ENCODE data around the gene GPR152. TPM values are rescaled to one million over a fixed set of nuclear protein-coding genes. Genes with fewer than 3 reads are reported as not detected.

Gene GPR152
- total RNA-seq, 2 donors from 2014 or later = not detected

- Histone ChIP-seq H3K4me1 (replicated peaks) (no peaks in the 10 kb centered on the region), H3K9me3 (no peaks in the 10 kb centered on the region), H3K4me3 (no peak overlapping the region), H3K36me3 (no peaks in the 10 kb centered on the region), H3K27me3 (replicated peaks; ENCODE audit: insufficient read depth) (no peaks in the 10 kb centered on the region), H3K27ac (no peak overlapping the region)
- DNase-seq (ENCODE audit: low spot score) = no peak
- WGBS = 90% methylated on average over 13 of the region's 16 CpGs
- intact Hi-C loops (cut with DNase I) = no loop called here
- no peak for TF ChIP-seq POLR2A (IDR thresholded peaks at IDR 0.05)
- TF ChIP-seq POLR2AphosphoS5 (IDR thresholded peaks at IDR 0.05) = no peak
- no peak for TF ChIP-seq CTCF (IDR thresholded peaks at IDR 0.05)
These were observed 42.9 kb upstream of the GPR152 start for GRCh38 chr11:67495234-67496005.

DNA sequence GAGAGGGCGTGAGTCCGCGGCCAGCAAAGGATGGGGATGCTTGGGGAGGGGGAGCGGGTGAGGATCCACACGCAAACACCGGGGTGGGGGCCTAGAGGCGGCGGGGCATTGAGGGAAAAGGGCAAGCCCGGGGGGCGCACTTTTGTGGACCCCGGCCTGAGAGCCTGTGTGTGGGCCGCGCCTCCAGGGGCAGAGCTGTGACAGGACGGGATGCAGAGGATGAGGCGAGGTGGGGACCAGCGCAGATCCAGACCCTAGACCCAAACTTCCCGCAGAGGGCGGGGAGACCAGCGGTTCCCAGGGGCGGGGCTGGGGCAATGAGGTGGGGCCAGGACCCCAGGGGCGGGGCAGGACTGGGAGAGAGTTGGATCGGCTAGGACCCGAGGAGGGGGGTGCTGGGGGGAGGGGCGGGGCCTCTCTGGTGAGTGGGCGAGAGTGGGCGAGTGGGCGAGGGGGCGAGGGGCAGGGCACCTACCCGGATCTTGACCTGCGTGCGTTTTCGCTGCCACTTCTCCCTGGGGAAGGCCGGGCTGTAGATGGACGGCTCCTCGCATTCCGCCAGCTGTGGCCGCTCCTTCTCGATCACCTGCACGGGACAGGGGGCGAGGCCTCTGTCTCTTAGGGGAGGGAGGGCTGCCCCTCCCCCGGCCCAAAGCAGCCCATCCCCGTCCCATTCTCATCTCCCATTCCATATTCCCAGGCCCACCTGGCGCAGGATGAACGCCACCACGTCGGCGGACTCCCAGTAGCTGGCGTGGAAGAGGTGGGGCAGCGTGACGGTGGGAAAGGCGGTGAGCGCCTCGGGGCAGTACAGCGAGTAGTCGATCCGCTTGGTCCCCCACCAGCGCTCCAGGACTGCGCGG lies 42.1 kb upstream of the GPR152 start:
- WGBS = 91% methylated on average over 59 of the region's 59 CpGs
- no peak for DNase-seq (ENCODE audit: low spot score)
- Histone ChIP-seq H3K9me3 (no peaks in the 10 kb centered on the region), H3K4me3 (no peak overlapping the region), H3K27me3 (replicated peaks; ENCODE audit: insufficient read depth) (no peaks in the 10 kb centered on the region), H3K4me1 (replicated peaks) (no peaks in the 10 kb centered on the region), H3K36me3 (no peaks in the 10 kb centered on the region), H3K27ac (no peak overlapping the region)
- intact Hi-C loops (cut with DNase I) = no loop called here
- no peak for TF ChIP-seq POLR2AphosphoS5 (IDR thresholded peaks at IDR 0.05)

DNA sequence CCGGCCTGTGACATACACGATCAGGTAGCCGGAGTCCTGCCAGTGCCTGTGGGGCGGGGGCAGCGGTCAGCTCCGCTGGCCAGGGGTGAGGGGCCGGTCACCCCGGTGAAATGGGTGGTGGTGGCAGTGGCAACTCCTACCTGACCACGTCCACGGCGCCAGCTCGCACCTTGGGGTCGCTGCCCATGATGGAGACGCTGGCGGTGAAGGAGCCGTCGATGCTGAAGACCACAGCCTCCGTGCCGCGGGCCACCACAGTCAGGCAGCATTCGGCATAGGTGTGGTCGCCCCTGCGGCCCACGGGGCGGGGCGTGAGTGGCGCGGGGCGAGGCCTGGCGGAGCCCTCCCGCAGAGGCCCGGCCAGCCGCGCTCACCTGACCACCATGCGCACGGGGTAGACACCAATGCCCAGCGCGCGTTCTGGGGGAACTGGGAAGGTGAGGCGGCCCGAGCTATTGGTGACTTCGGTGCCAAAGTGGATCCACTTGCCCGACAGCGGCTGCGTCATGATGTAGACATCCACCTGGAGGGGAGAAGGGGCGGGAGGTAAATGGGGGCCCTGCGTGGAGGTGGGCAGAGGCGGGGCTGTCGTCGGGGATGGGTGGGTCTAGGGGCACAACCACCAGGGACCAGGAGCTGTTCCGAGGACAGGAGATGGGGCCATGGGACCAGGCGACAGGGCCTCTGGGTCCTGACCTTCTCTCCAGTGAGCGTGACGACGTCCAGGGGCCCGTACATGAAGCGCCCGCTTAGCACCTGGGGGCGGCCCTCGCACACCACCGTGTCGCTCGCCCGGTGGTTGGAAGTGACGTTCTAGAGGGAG lies 41.2 kb upstream of the GPR152 start:
- intact Hi-C loops (cut with DNase I) = no loop called here

DNA sequence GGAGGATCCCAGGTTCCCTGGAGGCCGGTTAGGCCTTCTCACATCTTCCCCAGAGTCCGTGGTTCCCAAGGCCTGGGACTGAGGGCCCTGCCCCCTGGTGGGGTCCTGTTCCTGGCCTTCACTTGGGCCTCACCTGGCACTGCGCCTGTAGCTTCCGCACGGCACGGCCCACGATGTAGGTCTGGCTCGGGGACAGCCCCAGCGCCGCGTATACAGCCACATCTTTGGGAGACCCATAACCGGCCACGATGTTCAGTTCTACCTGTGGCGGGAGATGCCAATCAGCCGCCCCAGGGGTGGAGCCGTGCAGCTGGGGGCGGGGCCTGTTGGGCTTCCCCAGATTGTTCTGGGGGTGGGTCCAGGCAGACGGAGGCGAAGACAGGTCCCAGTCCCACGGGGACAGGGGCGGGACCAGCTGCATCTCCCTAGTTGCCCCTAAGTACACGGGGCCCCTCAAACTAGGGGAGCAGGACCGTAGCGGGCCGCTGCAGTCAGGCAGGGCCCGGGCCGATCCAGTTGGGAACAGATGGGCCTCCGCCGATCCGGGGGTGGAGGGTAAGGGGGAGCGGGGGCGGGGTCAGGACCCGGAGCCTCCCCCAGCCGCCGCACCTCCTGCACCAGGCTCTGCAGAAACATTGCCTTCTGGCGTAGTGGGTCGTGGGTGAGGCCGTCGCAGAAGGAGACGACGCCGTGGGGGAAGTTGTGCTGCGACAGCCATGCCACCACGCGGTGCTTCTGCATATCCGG lies 40.4 kb upstream of the GPR152 start:
- Histone ChIP-seq H3K27ac (no peak overlapping the region), H3K4me3 (no peak overlapping the region), H3K4me1 (replicated peaks) (no peaks in the 10 kb centered on the region), H3K9me3 (no peaks in the 10 kb centered on the region), H3K36me3 (no peaks in the 10 kb centered on the region), H3K27me3 (replicated peaks; ENCODE audit: insufficient read depth) (no peaks in the 10 kb centered on the region)
- no peak for DNase-seq (ENCODE audit: low spot score)
- WGBS = 86% methylated on average over 33 of the region's 46 CpGs
- TF ChIP-seq CTCF (IDR thresholded peaks at IDR 0.05) = no peak
- no peak for TF ChIP-seq POLR2A (IDR thresholded peaks at IDR 0.05)
- no peak for TF ChIP-seq POLR2AphosphoS5 (IDR thresholded peaks at IDR 0.05)
- intact Hi-C loops (cut with DNase I) = no loop called here

More for the DNA sequence above, 41.2 kb upstream of the GPR152 start:
- Histone ChIP-seq H3K4me1 (replicated peaks) (no peaks in the 10 kb centered on the region), H3K9me3 (no peaks in the 10 kb centered on the region), H3K27ac (no peak overlapping the region), H3K27me3 (replicated peaks; ENCODE audit: insufficient read depth) (no peaks in the 10 kb centered on the region), H3K36me3 (no peaks in the 10 kb centered on the region), H3K4me3 (no peak overlapping the region)
- no peak for TF ChIP-seq POLR2AphosphoS5 (IDR thresholded peaks at IDR 0.05)
- TF ChIP-seq CTCF (IDR thresholded peaks at IDR 0.05) = no peak
- no peak for TF ChIP-seq POLR2A (IDR thresholded peaks at IDR 0.05)
- no peak for DNase-seq (ENCODE audit: low spot score)
- 95% methylated on average over 63 of the region's 65 CpGs for WGBS
